Vagina (tissue), 2 donors: Measurements from ENCODE around the gene CAMTA2. TPM values are rescaled to one million over a fixed set of nuclear protein-coding genes. Genes with fewer than 3 reads are reported as not detected.

Experiments
- DNase-seq, 2 donors: peaks; one replicate each; pipeline ENCODE4 v3.0.0-alpha.2; 2017; ENCODE audit errors: extremely low spot score in 2 of 2
- H3K27ac ChIP-seq: fragments of 200-600 bp; sonication (generic); one replicate; pipeline ENCODE4 v1.5.1; 2019
- H3K27me3 ChIP-seq: fragments of 200-600 bp; sonication (generic); one replicate; pipeline ENCODE4 v1.5.1; 2019
- H3K36me3 ChIP-seq, 2 donors: fragments of 200-600 bp; sonication (generic); one replicate each; pipeline ENCODE4 v1.5.1; 2017 to 2019
- H3K4me1 ChIP-seq: fragments of 200-600 bp; sonication (generic); one replicate; pipeline ENCODE4 v1.5.1; 2019
- H3K4me3 ChIP-seq, 2 donors: fragments of 200-600 bp; sonication (generic); 1 replicate in 1 of 2; 2 replicates in 1 of 2; pipeline ENCODE4 v1.5.1; 2016 to 2019
- H3K9me3 ChIP-seq: fragments of 200-600 bp; sonication (generic); one replicate; pipeline ENCODE4 v1.5.1; 2019
- POLR2A ChIP-seq, 2 donors: fragments of 450-650 bp; IDR thresholded peaks; one replicate each; pipeline ENCODE4 v1.6.1; 2017; ENCODE audit warnings: antibody characterized with exemption in 2 of 2, mild to moderate bottlenecking in 2 of 2, moderate library complexity in 2 of 2
- POLR2AphosphoS5 ChIP-seq, 2 donors: sonication (generic); formaldehyde crosslinking; IDR thresholded peaks; one replicate each; pipeline ENCODE4 v1.9.0; 2017; ENCODE audit warnings: antibody characterized with exemption in 2 of 2, mild to moderate bottlenecking in 2 of 2, low read depth in 1 of 2; ENCODE audit not compliant: insufficient read depth in 1 of 2
- intact Hi-C: fragments of 100-400 bp; cut with DNase I; formaldehyde crosslinking; loops from one replicate; pipeline ENCODE4 v1.15.1; 2023
- total RNA-seq: library from RNA; depleted of rRNA; stranded (reverse); fragments of >200 nt; gene quantifications from one replicate; pipeline ENCODE4 v1.2.3, GENCODE V29; 2016
- TF ChIP-seq, protein P1 (sequence below), 3 experiments: fragments of 450-650 bp in 2 of 3; fragments of 200-600 bp in 1 of 3; sonication (generic) in 1 of 3; IDR thresholded peaks; one replicate each; pipeline ENCODE4 v1.5.1; 2017 to 2019; ENCODE audit warnings: antibody characterized with exemption in 3 of 3, mild to moderate bottlenecking in 2 of 3, moderate library complexity in 2 of 3

The CAMTA2 gene
- total RNA-seq, 1 donor from 2014 or later = 36.3 TPM

DNA sequence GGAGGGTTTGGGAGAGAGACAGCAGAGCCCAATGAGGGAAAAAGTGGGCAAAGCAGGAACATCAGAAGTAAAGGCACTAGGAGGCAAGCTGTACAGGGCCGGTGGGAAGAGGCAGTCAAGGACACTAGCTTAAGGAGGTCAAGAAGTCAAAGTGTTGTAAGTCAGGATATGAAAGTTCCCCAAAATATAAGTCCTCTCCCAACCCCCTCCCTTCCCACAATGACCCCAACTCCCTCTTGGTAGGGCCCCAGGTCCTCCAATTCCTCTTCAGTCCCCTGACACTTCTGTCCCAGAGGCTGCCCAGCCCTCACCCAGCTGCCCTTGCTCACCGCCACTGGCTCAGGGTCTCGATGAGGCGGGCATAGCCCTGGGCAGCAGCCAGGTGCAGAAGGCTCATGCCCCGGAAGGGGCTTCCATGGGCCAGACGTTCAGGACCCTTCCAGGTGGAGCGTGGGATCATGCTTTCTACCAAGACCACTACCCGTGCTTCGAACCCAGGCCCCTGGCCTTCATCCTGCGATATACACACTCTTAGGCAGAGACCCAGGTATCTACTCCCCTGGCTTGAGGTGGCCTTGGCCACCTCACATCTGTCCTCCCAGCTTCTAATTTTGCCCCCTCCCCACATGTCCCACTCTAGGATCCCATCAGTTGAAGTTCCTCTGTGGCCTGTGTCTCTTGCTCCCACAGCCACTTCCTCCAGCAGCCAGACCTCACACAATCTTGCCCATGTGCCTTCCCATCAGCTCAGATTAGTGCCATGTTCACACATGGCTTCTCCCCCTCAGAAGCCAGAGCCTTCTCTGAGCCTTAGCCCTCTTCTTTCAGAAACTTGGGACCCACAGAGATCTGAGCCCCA, 14.0 kb downstream of the CAMTA2 start:
- TF ChIP-seq POLR2A (IDR thresholded peaks at IDR 0.05) (no peak), POLR2AphosphoS5 (IDR thresholded peaks at IDR 0.05; ENCODE audit: insufficient read depth in 1 of 2, low read depth in 1 of 2) (no peak)
- TF ChIP-seq, protein P1, sequence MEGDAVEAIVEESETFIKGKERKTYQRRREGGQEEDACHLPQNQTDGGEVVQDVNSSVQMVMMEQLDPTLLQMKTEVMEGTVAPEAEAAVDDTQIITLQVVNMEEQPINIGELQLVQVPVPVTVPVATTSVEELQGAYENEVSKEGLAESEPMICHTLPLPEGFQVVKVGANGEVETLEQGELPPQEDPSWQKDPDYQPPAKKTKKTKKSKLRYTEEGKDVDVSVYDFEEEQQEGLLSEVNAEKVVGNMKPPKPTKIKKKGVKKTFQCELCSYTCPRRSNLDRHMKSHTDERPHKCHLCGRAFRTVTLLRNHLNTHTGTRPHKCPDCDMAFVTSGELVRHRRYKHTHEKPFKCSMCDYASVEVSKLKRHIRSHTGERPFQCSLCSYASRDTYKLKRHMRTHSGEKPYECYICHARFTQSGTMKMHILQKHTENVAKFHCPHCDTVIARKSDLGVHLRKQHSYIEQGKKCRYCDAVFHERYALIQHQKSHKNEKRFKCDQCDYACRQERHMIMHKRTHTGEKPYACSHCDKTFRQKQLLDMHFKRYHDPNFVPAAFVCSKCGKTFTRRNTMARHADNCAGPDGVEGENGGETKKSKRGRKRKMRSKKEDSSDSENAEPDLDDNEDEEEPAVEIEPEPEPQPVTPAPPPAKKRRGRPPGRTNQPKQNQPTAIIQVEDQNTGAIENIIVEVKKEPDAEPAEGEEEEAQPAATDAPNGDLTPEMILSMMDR (IDR thresholded peaks at IDR 0.05) = no peak
- H3K27ac ChIP-seq = no peak overlapping the region
- H3K4me1 ChIP-seq = peaks cover 18% of the 10 kb centered on the region
- no peak overlapping the region for H3K4me3 ChIP-seq
- H3K27me3 ChIP-seq = no peaks in the 10 kb centered on the region
- peaks cover 0 to 57% of the 10 kb centered on the region in 2 donors for H3K36me3 ChIP-seq
- no peak for DNase-seq
- intact Hi-C loops = no loop called here
- H3K9me3 ChIP-seq = no peaks in the 10 kb centered on the region

DNA sequence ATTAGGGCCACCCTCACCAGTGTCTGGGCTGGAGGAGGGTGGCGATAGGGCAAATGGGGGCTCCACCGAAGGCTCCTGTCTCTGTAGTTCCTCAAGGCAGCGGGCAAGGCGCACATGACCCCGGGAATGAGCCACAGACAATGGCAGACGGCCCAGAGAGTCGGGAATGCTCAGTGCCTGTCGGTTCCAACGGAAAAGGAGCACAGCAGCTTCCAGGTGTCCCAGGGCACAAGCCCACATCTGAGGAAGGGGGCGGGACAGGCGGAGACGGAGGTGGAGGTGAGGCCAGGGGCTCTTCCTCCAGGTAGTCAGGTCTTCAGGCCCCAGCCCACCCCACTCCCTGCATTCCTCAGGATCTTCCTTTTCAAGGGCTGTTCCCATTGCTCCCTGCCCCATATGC, 14.7 kb downstream of the CAMTA2 start:
- Histone ChIP-seq H3K27ac (no peak overlapping the region), H3K4me1 (peaks cover 23% of the 10 kb centered on the region), H3K9me3 (no peaks in the 10 kb centered on the region), H3K4me3 (no peak overlapping the region), H3K36me3 (peaks cover 0 to 49% of the 10 kb centered on the region in 2 donors), H3K27me3 (no peaks in the 10 kb centered on the region)
- TF ChIP-seq POLR2AphosphoS5 (IDR thresholded peaks at IDR 0.05; ENCODE audit: insufficient read depth in 1 of 2, low read depth in 1 of 2) = no peak
- TF ChIP-seq POLR2A (IDR thresholded peaks at IDR 0.05) = no peak
- TF ChIP-seq, protein P1 (IDR thresholded peaks at IDR 0.05) = no peak
- intact Hi-C loops = no loop called here
- DNase-seq = no peak

DNA sequence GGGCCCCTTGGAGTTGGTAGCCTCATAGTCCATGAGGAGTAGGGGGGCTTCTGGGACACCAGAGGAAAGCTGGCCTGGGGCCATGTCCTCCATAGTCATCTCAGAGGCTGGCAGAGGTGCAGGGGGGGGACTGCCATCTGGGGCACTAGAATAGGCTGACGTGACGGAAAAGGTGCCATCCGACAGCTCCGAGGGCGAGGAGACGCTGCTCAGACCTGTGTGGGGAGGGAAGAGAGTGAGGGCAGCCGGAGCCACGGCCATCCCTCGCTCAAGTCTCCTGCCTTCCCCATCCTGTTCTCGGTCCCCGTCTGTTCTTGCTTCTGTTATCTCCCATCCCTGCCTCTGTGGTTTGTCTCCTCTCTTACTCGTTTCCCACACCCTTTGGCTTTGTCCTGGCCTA, 15.2 kb downstream of the CAMTA2 start:
- H3K4me1 ChIP-seq = peaks cover 23% of the 10 kb centered on the region
- no peaks in the 10 kb centered on the region for H3K27me3 ChIP-seq
- no peaks in the 10 kb centered on the region for H3K9me3 ChIP-seq
- no peak overlapping the region for H3K27ac ChIP-seq
- TF ChIP-seq POLR2AphosphoS5 (IDR thresholded peaks at IDR 0.05; ENCODE audit: insufficient read depth in 1 of 2, low read depth in 1 of 2) (no peak), POLR2A (IDR thresholded peaks at IDR 0.05) (no peak)
- TF ChIP-seq, protein P1 (IDR thresholded peaks at IDR 0.05) = no peak
- no peak for DNase-seq
- intact Hi-C loops = no loop called here
- H3K36me3 ChIP-seq = peaks cover 0 to 45% of the 10 kb centered on the region in 2 donors
- no peak overlapping the region for H3K4me3 ChIP-seq

DNA sequence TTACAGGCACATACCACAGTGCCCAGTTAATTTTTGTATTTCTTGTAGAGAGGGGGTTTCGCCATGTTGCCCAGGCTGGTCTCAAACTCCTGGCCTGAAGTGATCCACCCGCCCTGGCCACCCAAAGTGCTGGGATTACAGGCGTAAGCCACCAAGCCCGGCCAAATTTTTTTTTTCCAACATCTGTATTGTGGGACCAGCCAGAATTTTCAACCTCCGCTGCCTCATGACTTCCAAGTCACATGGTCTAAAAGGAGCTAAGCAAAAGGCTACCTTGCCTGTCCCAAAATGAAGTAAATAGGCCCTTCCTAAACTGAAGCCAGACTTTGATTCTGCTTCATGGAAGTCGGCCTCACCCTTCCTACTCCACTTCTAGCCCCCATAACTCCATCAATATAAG, 15.6 kb downstream of the CAMTA2 start:
- intact Hi-C loops = no loop called here
- no peak overlapping the region for H3K27ac ChIP-seq
- peaks cover 0 to 40% of the 10 kb centered on the region in 2 donors for H3K36me3 ChIP-seq
- H3K4me3 ChIP-seq = no peak overlapping the region
- H3K27me3 ChIP-seq = no peaks in the 10 kb centered on the region
- peaks cover 23% of the 10 kb centered on the region for H3K4me1 ChIP-seq
- TF ChIP-seq, protein P1 (IDR thresholded peaks at IDR 0.05) = no peak
- TF ChIP-seq POLR2AphosphoS5 (IDR thresholded peaks at IDR 0.05; ENCODE audit: insufficient read depth in 1 of 2, low read depth in 1 of 2) = no peak
- no peak for TF ChIP-seq POLR2A (IDR thresholded peaks at IDR 0.05)
- DNase-seq = no peak
- H3K9me3 ChIP-seq = no peaks in the 10 kb centered on the region

DNA sequence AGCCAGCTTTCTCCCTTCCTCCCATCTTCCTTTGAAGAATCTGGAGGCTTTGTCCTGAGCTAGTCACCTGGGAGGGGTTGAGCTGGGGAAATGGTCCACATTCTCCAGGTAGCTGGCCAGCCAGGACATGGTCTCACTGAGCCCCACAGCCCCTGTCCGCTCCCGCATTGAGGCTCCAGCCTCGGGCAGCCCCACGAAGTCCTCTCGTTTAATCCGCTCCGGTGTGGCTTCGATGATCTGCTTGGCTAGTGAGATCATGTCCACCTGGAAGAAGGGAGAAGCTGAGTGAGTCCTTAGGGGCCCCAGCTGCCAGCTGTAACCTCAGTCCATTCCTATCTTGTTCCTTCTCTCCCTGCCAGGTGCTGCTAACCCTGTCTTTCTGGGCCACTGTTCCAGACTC, 17.2 kb downstream of the CAMTA2 start:
- H3K4me1 ChIP-seq = peaks cover 38% of the 10 kb centered on the region
- no peak overlapping the region for H3K4me3 ChIP-seq
- DNase-seq = no peak
- TF ChIP-seq POLR2AphosphoS5 (IDR thresholded peaks at IDR 0.05; ENCODE audit: insufficient read depth in 1 of 2, low read depth in 1 of 2) (no peak), POLR2A (IDR thresholded peaks at IDR 0.05) (no peak)
- TF ChIP-seq, protein P1 (IDR thresholded peaks at IDR 0.05) = no peak
- no peaks in the 10 kb centered on the region for H3K9me3 ChIP-seq
- H3K36me3 ChIP-seq = peaks cover 0 to 29% of the 10 kb centered on the region in 2 donors
- no peaks in the 10 kb centered on the region for H3K27me3 ChIP-seq
- H3K27ac ChIP-seq = peak overlapping the region; percentile 96
- intact Hi-C loops = no loop called here
